ENCODE data around the gene AMOTL2.

Gene AMOTL2

GRCh38 chr3:134378818-134379217 lies 4.6 kb upstream of the AMOTL2 start:
- Histone ChIP-seq H3K4me2 (ENCODE audit: insufficient read depth, low read length) (no peak overlapping the region), H3K27me3 (ENCODE audit: insufficient read depth, low read length, poor library complexity) (peaks cover 38% of the 10 kb centered on the region), H3K36me3 (ENCODE audit: insufficient read depth, low read length) (no peaks in the 10 kb centered on the region), H2AFZ (ENCODE audit: low read depth, low read length) (no peak overlapping the region), H3K4me1 (ENCODE audit: insufficient read depth, low read length) (peaks cover 13% of the 10 kb centered on the region), H3K27ac (ENCODE audit: low read length) (no peak overlapping the region), H3K9me3 (ENCODE audit: insufficient read depth, low read length, severe bottlenecking) (no peaks in the 10 kb centered on the region), H3K79me2 (ENCODE audit: insufficient read depth, low read length) (no peaks in the 10 kb centered on the region), H4K20me1 (ENCODE audit: insufficient read depth, low read length) (peaks cover 4% of the 10 kb centered on the region), H3K4me3 (ENCODE audit: low read depth in 1 of 2, low read length in 2 of 2) (no peak overlapping the region), H3K9ac (ENCODE audit: low read depth, low read length) (no peak overlapping the region)
- DNase-seq (no peak), ATAC-seq (ENCODE audit: insufficient read depth, low read depth) (no peak)
- TF ChIP-seq EZH2 (IDR thresholded peaks at IDR 0.05; ENCODE audit: borderline replicate concordance, low read depth, low read length, severe bottlenecking) (no peak), CTCF (IDR thresholded peaks at IDR 0.05; ENCODE audit: borderline replicate concordance, extremely low read depth, low read length, poor library complexity, severe bottlenecking) (no peak)

GRCh38 chr3:134378384-134378783 lies 4.1 kb upstream of the AMOTL2 start:
- Histone ChIP-seq H3K4me3 (ENCODE audit: low read depth in 1 of 2, low read length in 2 of 2) (no peak overlapping the region), H3K4me2 (ENCODE audit: insufficient read depth, low read length) (no peak overlapping the region), H3K79me2 (ENCODE audit: insufficient read depth, low read length) (no peaks in the 10 kb centered on the region), H3K27me3 (ENCODE audit: insufficient read depth, low read length, poor library complexity) (peaks cover 38% of the 10 kb centered on the region), H3K36me3 (ENCODE audit: insufficient read depth, low read length) (no peaks in the 10 kb centered on the region), H4K20me1 (ENCODE audit: insufficient read depth, low read length) (peaks cover 4% of the 10 kb centered on the region), H2AFZ (ENCODE audit: low read depth, low read length) (no peak overlapping the region), H3K9me3 (ENCODE audit: insufficient read depth, low read length, severe bottlenecking) (no peaks in the 10 kb centered on the region), H3K27ac (ENCODE audit: low read length) (no peak overlapping the region), H3K9ac (ENCODE audit: low read depth, low read length) (no peak overlapping the region), H3K4me1 (ENCODE audit: insufficient read depth, low read length) (peaks cover 17% of the 10 kb centered on the region)
- DNase-seq: peak; percentile 57
- TF ChIP-seq CTCF (IDR thresholded peaks at IDR 0.05; ENCODE audit: borderline replicate concordance, extremely low read depth, low read length, poor library complexity, severe bottlenecking) (peak; percentile 78), EZH2 (IDR thresholded peaks at IDR 0.05; ENCODE audit: borderline replicate concordance, low read depth, low read length, severe bottlenecking) (no peak)
- ATAC-seq (ENCODE audit: insufficient read depth, low read depth): peak; percentile 59

GRCh38 chr3:134377896-134378295 lies 3.6 kb upstream of the AMOTL2 start:
- H3K27me3 ChIP-seq (ENCODE audit: insufficient read depth, low read length, poor library complexity): peaks cover 38% of the 10 kb centered on the region

More at GRCh38 chr3:134377896-134378295, 3.6 kb upstream of the AMOTL2 start:
- Histone ChIP-seq H3K4me1 (ENCODE audit: insufficient read depth, low read length) (peaks cover 22% of the 10 kb centered on the region), H3K36me3 (ENCODE audit: insufficient read depth, low read length) (no peaks in the 10 kb centered on the region), H3K9me3 (ENCODE audit: insufficient read depth, low read length, severe bottlenecking) (no peaks in the 10 kb centered on the region), H3K4me2 (ENCODE audit: insufficient read depth, low read length) (no peak overlapping the region), H2AFZ (ENCODE audit: low read depth, low read length) (no peak overlapping the region), H3K27ac (ENCODE audit: low read length) (no peak overlapping the region), H4K20me1 (ENCODE audit: insufficient read depth, low read length) (peaks cover 4% of the 10 kb centered on the region), H3K4me3 (ENCODE audit: low read depth in 1 of 2, low read length in 2 of 2) (no peak overlapping the region), H3K9ac (ENCODE audit: low read depth, low read length) (no peak overlapping the region), H3K79me2 (ENCODE audit: insufficient read depth, low read length) (no peaks in the 10 kb centered on the region)
- no peak for DNase-seq
- TF ChIP-seq EZH2 (IDR thresholded peaks at IDR 0.05; ENCODE audit: borderline replicate concordance, low read depth, low read length, severe bottlenecking) (no peak), CTCF (IDR thresholded peaks at IDR 0.05; ENCODE audit: borderline replicate concordance, extremely low read depth, low read length, poor library complexity, severe bottlenecking) (no peak)
- no peak for ATAC-seq (ENCODE audit: insufficient read depth, low read depth)
